GM21619 (cell line): ENCODE results near the gene NXPE3.
"Not testable (repeated sequence)": the region's sequence is repeated elsewhere in the genome, so short reads cannot be mapped to it uniquely, and the experiment has no call there.

Experiments used
- ATAC-seq: cut with Tn5 transposase; IDR thresholded peaks from one replicate; pipeline ENCODE4 v1.9.1; 2021; ENCODE audit not compliant: unreplicated experiment

NXPE3 gene

DNA sequence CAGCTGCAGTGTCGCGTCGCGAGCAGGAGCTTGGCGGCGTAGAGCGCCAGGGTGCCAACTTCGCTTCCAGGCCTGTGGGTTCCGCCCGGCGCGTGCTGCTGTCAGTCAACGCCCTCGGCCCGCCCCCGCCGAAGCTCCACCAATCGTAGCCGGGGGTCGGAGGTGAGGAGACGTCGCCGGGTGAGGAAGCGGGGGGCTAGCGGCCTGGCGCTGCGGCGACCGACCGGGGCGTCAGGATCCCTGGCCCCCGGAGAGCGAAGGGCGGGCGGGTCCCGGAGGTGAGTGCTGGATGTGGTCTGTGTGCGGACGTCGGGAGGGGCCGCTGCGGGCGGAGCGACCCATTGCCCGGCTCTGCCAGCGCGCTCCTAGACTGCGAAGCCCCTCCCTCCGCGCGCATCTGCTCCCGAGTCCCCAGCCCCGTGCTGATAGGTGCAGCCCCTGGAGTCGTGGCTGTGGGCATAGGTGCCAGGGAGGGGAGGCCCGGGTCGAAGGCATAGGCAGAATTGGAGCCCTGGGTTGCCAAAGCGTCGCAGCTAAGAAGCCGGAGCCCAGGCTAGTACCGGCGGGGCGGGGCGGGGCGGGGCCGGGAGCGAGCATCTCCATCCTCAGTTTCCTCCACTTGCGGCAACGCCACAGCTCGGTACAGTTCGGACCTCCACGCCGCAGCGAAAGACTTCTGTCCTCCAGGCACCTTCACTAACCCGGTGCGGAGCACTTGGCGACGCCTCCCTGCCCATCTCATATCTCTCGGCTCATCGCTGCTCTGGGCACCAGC lies at the start of gene NXPE3:
TSS of gene NXPE3 (plus strand) at position 165 of the 775 bp plus-strand sequence. CDS start 6,386 bp downstream, outside the sequence.
- ATAC-seq, result peak; percentile 94

DNA sequence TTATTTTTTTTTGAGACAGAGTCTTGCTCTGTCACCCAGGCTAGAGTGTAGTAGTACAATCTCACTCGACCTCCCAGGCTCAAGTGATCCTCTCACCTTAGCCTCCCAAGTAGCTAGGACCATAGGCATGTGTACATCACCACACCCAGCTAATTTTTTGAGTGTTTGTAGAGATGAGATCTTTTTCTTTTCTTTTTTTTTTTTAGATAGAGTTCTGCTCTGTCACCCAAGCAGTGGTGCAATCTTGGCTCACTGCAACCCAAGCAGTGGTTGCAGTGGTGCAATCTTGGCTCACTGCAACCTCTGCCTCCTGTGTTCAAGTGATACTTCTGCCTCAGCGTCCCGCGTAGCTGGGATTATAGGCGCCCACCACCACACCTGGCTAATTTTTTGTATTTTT lies 49.4 kb upstream of the NXPE3 start:
- ATAC-seq, result no peak

DNA sequence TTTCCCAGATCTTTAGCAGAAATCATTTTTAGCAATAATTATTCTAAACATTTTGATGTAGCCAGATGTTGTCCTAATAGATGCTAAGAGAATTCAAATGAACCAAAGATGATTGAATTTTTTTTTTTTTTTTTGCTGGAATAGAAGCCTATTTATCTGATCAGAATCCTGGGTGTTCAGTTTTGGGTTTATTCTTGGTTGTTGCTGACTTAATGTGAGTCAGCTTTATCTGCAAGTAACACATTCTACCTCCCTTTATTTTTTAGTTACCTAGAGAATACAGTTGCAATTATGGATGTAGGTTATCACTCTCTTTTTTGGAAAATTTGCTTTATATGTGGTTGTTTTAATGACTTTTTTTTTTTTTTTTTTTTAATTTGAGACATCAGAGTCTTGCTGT lies 48.2 kb upstream of the NXPE3 start:
- ATAC-seq, result no peak

DNA sequence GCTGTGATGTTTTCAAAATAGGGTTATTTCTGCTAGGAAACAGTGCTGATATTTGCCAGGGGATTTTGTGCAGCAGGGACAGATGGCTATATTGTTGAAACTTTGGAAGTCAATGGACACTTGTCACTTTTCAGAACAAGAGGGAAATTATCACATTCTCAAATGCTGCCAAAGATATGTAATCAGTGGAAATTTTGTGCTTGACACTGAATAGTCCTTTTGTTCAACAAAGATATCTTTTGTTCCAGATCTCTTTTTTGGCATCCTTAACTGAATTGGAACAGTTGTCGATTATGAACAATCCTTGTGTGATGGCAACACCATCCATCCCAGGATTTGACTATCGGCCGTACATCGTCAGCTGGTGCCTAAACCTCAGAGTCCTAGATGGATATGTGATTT lies 46.8 kb upstream of the NXPE3 start:
- no peak for ATAC-seq

DNA sequence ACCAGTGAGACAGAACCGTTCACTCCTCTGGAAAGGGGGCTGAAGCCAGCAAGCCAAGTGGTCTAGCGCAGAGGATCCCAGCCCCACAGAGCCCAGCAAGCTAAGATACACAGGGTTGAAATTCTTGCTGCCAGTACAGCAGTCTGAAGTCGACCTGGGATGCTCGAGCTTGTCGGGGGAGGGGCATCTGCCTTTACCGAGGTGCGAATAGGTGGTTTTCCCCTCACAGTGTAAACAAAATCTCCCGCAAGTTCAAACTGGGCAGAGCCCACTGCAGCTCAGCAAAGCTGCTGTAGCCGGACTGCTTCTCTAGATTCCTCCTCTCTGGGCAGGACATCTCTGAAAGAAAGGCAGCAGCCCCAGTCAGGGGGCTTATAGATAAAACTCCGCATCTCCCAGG lies 43.2 kb upstream of the NXPE3 start:
- ATAC-seq, result no peak

DNA sequence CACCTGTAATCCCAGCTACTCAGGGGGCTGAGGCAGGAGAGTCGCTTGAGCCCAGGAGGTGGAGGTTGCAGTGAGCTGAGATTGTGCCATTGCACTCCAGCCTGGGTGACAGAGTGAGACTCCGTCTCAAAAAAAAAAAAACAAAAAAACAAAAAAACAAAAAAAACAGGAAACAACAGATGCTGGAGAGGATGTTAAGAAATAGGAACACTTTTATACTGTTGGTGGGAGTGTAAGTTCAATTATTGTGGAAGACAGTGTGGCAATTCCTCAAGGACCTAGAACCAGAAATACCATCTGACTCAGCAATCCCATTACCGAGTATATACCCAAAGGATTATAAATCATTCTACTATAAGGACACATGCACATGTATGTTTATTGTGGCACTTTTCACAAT lies 37.1 kb upstream of the NXPE3 start:
- ATAC-seq, result not testable (repeated sequence)

DNA sequence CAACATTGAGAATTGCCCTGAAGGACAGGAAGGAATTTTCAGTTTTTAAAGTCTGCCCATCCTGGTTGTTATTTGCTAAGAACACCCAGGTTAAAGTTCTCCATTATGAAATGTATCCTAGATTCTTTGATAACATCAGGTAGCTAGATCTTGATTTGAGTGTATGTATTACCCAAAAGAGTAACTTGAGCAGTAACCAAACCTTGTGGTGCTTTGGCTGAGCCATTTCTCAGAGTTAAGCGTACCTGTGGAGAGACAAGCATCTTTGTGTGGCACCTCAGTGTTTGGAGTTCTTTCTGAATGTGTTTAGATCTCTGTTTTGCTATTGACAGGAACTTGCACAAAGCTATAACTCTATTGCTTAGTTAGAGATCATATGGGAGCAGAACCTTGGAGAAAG lies 34.2 kb upstream of the NXPE3 start:
- no peak for ATAC-seq

DNA sequence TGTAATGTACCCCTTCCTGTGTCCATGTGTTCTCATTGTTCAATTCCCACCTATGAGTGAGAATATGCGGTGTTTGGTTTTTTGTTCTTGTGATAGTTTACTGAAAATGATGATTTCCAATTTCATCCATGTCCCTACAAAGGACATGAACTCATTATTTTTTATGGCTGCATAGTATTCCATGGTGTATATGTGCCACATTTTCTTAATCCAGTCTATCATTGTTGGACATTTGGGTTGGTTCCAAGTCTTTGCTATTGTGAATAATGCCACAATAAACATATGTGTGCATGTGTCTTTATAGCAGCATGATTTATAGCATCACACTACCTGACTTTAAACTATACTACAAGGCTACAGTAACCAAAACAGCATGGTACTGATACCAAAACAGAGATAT lies 33.1 kb upstream of the NXPE3 start:
- ATAC-seq, result not testable (repeated sequence)

DNA sequence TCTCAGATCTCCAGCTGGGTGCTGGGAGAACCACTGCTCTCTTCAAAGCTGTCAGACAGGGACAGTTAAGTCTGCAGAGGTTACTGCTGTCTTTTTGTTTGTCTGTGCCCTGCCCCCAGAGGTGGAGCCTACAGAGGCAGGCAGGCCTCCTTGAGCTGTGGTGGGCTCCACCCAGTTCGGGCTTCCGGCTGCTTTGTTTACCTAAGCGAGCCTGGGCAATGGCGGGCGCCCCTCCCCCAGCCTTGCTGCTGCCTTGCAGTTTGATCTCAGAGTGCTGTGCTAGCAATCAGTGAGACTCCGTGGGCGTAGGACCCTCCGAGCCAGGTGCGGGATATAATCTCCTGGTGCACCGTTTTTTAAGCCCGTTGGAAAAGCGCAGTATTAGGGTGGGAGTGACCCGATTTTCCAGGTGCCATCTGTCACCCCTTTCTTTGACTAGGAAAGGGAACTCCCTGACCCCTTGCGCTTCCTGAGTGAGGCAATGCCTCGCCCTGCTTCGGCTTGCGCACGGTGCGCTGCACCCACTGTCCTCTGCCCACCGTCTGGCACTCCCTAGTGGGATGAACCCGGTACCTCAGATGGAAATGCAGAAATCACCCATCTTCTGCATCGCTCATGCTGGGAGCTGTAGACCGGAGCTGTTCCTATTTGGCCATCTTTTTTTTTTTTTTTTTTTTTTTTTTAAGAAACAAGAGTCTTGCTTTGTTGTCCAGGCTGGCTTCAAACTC lies 25.5 kb upstream of the NXPE3 start:
- ATAC-seq, result not testable (repeated sequence)

DNA sequence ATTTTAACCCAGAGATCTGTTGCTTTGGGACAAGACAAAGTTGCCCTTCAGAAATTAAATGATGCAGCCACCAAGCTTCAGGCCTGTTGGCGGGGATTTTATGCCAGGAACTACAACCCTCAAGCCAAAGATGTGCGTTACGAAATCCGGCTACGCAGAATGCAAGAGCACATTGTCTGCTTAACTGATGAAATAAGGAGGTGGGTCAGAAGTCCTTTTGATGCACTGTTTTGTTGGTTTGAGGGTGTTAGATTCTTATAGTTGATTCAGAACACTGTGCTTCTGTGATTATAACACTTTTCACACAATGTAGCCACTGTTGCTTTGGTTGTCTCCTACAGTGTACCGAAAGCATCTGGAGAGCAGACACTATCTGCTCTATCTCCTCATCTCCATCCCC lies 20.8 kb upstream of the NXPE3 start:
- no peak for ATAC-seq

DNA sequence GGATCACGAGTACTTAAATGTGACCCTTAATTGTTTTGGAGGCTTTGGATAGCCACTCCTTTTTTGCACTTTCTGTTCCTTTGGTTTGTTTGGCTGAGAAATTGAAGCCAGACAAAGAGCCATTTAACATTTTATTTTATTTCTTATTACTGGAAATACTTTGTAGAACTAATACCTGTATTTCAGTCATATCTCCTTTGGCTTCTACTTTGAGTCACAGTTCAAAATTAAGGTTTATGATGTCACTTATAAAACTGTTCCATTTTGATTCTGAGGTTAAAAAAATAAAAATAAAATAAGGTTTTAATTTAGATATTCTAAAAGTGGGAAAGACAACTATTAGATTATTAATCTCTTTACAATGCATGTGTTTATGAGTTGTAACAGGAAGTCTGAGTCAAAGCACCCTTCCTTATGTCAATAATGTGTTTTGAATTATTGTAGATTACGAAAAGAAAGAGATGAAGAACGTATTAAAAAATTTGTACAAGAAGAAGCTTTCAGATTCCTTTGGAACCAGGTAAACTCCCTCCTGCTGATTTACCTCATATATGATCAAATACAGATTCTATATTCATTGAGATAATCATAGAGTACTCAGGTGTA lies 16.9 kb upstream of the NXPE3 start:
- ATAC-seq, result no peak

DNA sequence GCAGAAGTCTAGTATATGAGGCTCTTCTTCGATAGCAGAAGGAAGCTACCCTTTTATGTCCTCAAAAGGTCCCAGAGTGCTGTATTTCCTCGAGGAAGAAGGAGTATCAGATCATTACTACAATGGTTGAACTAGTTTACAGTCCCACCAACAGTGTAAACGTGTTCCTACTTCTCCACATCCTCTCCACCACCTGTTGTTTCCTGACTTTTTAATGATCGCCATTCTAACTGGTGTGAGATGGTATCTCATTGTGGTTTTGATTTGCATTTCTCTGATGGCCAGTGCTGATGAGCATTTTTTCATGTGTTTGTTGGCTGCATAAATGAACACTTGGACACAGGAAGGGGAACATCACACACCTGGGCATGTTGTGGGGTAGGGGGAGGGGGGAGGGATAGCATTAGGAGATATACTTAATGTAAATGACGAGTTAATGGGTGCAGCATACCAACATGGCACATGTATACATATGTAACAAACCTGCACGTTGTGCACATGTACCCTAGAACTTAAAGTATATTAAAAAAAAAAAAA lies 1.2 kb upstream of the NXPE3 start:
- ATAC-seq, result not testable (repeated sequence)

DNA sequence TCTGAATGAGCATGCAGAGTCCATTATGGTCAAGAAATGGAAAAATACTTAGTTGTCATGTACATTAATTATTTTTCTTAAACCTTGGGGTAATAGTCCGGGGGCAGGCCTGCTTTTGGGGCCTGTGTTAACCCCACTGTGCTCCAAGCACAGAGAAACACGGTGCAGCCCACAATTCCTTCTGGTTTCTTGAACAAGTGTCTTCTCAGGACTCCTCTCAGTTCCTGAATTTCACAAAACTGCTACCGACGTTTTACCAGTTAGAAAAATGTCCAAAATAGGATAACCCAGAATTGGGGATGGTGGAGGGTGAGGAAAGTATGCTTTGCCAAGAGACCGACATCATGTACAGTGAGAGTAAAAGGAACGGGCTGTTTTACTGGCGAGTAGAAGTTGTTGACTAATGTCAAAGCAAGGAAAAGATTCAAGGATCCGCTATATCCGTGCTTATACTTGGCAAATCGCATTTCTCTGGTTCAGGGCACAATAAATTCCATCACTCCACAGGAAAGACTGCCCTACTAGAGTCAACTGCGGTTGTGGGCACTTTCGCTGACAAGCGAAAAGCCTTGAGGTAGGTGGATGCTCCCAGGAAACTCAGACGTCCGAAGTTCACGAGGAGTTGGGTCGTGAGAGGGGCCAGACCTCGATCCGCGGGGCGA lies 495 bp upstream of the NXPE3 start:
- no peak for ATAC-seq

DNA sequence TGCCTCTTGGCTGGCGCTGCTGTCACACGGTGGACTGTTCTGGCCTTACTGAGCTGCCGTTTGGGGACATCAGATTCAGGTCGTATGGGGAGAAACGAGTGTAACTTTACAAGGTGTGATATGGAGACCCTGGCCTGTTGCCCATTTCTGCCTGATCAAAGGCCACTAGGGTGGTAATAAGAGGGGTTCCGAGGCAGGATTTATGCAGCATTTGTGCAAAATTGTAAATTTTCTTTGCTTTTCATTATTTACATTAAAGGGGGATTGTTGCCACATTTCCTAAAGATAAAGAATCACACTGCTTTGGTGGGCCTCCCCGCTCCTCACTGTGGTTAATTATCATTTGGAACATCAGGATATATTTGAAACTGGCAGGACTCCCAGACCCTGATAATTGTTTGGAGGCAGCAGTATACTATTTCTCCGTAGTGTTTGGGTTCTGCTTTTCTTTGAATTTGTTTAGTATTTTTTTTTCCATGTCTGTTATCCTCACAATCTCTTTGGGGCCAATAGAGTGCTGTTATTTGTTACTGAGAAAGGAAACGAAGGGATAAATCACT lies 891 bp downstream of the NXPE3 start:
- no peak for ATAC-seq

DNA sequence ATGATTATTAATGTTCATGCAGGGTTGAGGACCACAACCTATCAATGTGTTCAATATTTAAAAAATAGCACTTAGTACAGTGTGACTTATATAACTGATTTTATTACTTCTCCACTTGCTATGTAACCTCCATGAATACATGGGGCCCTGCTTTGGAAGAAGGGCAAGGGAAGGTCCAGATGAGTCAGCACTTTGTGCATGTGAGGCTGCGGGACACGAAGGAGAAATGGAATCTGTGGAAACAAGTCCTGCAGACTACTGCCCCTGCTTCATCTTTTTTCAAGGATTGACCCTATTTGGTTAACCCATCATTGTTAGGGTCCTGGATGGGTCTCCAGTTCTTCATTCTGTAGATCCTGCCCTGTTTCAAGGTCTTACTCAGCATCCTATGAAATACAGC lies 1.6 kb downstream of the NXPE3 start:
- ATAC-seq, result no peak

DNA sequence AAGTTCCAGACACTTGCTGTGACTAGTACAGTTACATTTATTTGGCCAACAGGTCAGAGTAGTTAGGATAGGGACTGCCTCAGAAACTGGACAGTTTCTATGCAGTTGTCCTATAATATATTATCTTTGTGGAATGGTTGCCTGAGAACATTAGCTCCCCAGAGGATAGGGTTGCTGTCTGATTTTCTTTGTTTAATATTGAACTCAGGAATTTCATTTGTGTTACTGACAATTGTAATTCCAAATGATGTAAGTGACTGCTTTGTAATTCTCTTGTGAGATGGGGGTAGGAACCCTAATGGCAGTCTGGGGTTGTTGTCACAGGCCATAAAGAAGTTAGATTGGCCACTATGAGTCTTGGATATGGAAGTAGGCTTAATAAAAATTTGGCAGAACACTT lies 2.2 kb downstream of the NXPE3 start:
- ATAC-seq, result no peak

DNA sequence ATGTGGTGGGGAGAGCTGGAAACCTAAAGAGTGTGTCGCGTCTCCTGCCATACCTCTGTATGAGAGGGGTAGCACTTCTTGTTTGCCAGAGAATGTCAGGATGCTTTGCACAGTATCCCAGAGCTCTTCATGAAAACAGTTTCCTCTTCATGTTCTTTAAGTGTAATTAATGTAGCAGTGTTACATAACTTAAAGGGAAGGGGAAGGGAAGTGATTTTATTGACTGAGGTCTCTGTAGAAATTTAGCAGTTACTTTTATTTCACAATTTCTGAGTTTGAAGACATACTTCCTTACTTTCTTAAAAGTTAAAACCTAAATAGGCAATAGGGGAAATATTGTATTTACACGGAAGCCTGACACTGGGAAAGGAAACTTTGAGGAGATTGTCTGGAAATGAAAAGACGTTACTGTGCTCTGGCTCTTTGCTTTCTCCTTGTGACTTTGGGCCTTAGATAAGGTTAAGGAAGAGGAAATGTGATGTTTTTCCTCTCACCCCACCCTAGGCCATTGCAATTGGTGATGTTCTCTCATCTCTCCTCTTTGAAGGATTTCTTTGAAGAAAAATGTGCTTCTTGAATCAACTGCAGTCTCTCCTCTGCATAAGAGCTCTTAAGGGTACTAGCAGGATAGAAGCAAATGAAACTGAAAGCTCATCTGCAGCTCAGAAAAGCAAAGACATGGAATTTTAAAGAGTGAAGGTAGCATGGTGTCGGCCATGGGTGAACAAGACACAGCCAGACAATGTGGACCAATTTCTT lies 6.0 kb downstream of the NXPE3 start:
- no peak for ATAC-seq

DNA sequence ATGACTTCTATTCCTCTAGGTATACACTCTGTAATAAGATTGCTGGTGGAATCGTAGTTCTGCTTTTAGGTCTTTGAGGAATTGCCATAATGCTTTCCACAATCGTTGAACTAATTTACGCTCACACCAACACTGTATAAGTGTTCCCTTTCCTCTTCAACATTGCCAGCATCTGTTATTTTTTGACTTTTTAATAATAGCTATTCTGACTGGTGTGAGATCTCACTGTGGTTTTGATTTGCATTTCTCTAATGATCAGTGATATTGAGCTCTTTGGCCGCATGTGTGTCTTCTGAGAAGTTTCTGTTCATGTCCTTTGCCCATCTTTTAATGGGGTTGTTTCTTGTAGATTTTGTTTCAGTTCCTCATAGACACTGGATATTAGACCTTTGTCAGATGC lies 12.8 kb downstream of the NXPE3 start:
- peak; percentile 99 for ATAC-seq

DNA sequence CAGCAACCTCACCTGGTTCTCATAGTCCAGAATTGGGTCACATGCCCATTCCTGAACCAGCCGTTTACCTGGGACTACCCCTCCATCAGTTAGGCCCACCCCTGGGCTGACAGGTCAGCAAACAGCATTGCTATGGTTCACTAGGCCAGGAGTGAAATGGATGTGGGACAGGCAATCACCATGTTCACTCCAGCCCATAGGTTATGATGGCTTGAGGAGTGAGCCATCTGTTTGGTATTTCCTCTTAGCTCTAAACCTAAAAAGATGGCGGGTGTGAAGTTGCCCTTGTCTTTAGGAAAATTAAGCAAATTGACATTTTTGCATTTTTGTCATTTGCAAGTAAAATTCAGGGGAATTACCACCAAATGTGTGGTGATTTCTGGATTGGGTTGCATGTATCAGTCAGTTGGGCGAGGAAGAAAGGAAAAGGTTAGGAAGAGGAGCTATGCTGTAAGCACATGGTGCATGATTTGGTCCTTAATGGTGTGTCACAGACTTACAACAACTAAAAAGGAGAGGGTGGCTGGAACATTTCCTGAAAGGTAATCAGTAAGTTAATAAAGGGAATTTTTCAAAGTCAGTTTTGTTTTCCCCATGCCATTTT lies 17.2 kb downstream of the NXPE3 start:
- ATAC-seq, result no peak

DNA sequence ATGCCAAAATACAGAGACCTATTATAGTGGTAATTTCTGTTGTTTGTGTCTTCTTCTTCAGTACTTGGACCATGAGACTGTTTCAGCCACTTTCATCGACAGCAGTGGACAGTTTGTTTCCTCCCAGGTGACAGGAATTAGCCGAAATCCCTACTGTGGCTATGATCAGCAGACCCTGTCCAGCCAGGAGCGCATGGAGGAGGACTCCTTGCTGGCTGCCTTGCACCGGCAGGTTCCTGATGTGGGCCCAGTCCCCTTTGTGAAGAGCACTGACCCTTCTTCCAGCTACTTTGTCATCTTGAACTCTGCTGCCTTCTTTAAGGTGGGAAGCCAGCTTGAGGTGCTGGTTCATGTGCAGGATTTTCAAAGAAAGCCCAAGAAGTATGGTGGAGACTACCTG lies 22.2 kb downstream of the NXPE3 start:
- ATAC-seq, result no peak
